Ovary (tissue), 3 donors: Measurements from ENCODE around the gene PRDM12.

ENCODE experiments used
- CTCF ChIP-seq, 3 donors: fragments of 450-650 bp in 2 of 3; fragments of 200-600 bp in 1 of 3; IDR thresholded peaks; one replicate each; pipeline versions ENCODE4 v1.5.1 to v1.8.0; 2016 to 2022; ENCODE audit warnings: antibody characterized with exemption in 3 of 3, mild to moderate bottlenecking in 1 of 3
- EP300 ChIP-seq: sonication (generic); formaldehyde crosslinking; IDR thresholded peaks from one replicate; pipeline ENCODE4 v1.6.1; 2017; ENCODE audit warnings: antibody characterized with exemption
- donor health status: DM: no; HTN: no; CAD: no.

- TF ChIP-seq CTCF (IDR thresholded peaks at IDR 0.05) (no peak), EP300 (no peak)
Observed at GRCh38 chr9:130718562-130718961, 54.2 kb downstream of the PRDM12 start.
